Iris pigment epithelial cell (primary cell): Measurements from ENCODE around the gene SF3B6.
A peak's percentile ranks its signal among the peaks of the same experiment; 100 is the strongest.
"Not testable (repeated sequence)": the region's sequence is repeated elsewhere in the genome, so short reads cannot be mapped to it uniquely, and the experiment has no call there.

Source experiments
- DNase-seq: peaks from one replicate; pipeline ENCODE4 v3.0.0-alpha.2; 2011; ENCODE audit warnings: low read depth

Gene SF3B6

GRCh38 chr2:24093270-24093669, 17.1 kb upstream of the SF3B6 start:
- not testable (repeated sequence) for DNase-seq

GRCh38 chr2:24088821-24089359, 12.8 kb upstream of the SF3B6 start:
- DNase-seq, result peak; percentile 20

- DNase-seq, result no peak
Observed at GRCh38 chr2:24087032-24087431, 10.9 kb upstream of the SF3B6 start.

DNA sequence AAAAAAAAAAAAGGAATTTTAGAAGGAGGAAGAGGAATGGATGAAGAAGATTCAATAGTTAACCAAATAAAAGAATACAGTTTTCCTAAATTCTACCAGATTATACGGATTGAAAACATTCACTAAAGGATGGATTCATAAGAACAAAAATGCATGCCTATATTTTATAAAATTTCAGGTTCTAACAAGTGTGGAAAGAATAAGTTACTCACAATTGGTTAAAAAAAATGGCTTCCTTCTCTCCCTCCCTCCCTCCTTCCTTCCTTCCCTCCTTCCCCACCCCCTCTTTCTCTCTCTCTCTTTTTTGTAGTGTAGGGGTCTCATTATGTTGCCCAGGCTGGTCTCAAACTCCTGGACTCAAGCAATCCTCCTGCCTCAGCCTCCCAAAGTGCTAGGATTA, 10.1 kb upstream of the SF3B6 start:
- DNase-seq, result no peak

- peak; percentile 53 for DNase-seq
Observed at GRCh38 chr2:24085200-24085489, 9.0 kb upstream of the SF3B6 start.

DNA sequence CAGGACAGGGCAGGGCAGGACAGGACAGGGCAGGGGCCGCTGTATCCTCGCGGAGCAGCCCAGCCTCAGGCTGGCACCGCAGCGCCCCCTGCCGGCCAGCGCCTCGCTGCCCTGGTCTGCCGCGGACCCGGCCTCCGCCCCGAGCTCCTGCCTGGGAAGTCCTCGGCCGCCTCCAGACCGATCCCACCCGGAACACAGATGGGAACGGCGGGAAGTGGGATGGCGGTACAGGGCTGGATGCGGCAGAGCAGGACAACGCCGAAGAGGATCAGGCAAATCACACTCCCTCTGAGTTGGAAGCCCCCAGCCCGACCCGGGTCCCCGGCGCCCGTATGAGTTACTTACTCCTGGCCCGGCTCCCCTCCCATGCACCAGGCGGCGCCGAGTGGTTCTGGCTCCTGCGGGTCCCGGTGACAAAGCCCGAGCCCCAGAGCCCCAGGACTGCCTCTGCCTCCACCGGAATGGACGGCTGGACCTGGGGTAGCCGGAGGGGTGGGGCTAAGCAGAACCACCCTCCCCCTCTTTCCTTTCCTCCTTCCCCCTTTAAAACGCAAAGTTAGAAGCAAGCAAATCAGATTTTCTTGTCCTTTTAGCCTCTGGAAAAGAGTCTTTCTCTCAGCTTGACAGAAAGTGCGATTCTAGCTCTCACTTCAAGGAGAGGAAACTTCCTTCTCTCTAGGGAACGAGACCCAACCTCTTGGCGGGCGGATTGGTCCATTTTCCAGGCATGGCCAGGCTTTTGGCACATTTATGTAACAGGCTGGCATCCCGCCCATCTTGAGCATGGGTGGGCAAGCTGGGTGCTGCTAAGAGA, 8.5 kb upstream of the SF3B6 start, which contains the start of gene TP53I3:
Gene TP53I3, minus strand, starts transcription at position 449 of the 814 bp plus-strand sequence. CDS start 508 bp downstream, outside the sequence.
- peak; percentile 90 for DNase-seq

GRCh38 chr2:24083567-24084385, 7.7 kb upstream of the SF3B6 start:
- DNase-seq, result peak; percentile 79

- DNase-seq, result no peak
Observed at GRCh38 chr2:24082787-24083566, 6.9 kb upstream of the SF3B6 start.

- DNase-seq, result no peak
Observed at GRCh38 chr2:24080701-24081100, 4.6 kb upstream of the SF3B6 start.

DNA sequence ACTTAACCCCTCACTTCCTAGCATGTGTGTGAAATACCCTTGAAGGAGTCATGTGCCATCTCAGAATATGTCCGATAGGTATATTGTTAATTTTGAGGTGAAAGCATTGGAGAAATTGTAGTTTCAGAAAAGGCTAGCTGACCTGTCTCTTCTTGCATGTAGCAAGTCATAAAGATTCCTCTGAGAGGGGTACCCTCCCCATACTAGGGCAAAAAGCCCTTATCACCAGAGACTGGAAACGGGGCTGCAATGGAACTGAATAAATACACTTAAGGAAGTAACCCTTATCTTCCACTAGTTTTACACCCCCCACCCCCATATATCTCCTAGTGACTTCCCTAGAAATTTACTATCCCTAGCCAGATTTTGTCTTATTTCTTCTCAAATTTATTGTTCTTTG, 1.8 kb upstream of the SF3B6 start:
- DNase-seq, result no peak

- DNase-seq, result peak; percentile 20
Observed at GRCh38 chr2:24077535-24077877, 1.4 kb upstream of the SF3B6 start.

- DNase-seq, result no peak
Observed at GRCh38 chr2:24076849-24077534, 866 bp upstream of the SF3B6 start.

DNA sequence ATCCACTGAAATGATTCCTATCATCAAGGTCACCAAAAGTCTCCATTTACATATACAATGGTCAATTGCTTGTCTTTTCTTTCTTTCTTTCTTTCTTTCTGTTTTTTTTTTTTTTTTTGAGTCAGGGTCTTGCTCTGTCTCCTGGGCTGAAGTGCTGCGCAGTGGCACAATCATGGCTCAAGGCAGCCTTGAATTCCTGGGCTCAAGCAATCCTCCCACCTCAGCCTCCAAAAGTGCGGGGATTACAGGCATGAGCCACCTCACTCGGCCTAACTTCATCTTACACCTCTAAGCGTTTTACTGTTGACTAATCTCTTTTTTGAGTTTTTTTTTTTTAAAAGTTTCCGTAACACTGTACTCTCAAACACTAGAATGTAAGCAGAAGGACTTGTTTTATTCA, 867 bp downstream of the SF3B6 start:
- peak; percentile 8 for DNase-seq

DNA sequence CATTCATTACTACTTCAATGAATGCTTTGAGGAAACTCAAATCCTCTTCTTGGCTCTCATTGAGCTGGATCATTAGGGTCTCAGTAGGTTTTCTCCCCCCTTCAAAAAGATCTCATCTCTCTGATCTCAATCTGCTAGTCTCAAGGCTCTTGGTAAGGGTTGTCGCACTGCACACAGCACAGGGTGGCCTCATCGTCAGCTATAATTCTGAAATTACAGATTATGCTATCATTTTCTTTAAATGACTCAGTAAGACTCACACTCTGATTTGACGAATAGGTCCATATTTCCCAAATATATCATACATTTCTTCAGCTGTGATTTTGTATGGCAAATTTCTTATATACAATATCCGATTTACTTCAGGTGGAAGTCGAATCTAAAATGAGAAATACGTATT, 2.3 kb downstream of the SF3B6 start:
- no peak for DNase-seq

DNA sequence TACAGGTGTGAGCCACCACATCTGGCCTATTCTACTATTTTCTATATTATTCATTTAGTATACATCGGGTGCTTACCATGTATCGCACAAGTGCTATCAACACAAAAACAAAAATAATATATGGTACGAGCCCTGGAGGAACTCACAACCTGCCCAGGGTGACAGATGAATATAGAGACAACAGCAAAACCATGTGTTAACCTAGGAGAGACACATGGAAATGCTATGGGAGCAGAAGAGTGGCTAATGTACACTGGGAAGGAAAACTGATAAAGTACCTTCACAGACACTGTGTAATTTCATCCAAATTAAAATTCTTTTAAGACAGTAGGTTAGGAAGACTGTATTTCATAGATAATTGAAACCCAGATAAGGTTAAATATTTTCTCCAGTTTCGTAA, 3.9 kb downstream of the SF3B6 start:
- DNase-seq, result no peak

GRCh38 chr2:24065341-24065740, 10.8 kb downstream of the SF3B6 start:
- no peak for DNase-seq

- no peak for DNase-seq
Observed at GRCh38 chr2:24058564-24059271, 17.4 kb downstream of the SF3B6 start.

DNA sequence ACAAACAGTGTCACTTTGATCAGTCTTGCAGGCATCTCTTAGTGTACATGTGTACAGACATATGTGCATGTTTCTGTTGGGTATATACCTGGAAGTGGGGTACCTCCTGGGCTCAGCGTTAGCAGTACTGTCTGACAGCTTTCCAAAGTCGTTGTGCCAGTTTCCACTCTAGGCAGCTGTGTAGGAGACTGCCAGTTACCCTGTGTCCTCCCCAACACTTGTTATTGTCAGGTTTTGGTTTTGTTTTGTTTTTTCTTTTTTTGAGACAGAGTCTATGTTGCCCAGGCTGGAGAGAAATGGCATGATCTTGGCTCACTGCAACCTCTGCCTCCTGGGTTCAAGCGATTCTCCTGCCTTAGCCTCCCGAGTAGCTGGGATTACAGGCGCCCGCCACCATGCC, 20.4 kb downstream of the SF3B6 start:
- no peak for DNase-seq

- DNase-seq, result peak; percentile 9
Observed at GRCh38 chr2:24054366-24055010, 21.6 kb downstream of the SF3B6 start.

DNA sequence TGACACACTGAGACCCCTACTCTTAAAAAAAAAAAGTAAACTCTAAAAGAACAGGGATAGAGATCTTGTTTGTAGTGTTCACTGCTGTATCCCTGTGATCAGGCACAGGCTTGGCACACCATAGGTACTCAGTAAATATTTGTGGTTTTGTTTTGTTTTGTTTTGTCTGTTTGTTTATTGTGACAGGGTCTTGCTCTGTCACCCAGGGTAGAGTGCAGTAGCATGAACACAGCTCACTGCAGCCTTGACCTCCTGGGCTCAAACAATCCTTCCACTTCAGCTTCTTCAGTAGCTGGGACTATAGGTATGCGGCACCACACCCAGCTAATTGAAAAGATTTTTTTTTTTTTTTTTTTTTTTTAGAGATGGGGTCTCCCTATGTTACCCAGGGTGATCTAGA, 23.2 kb downstream of the SF3B6 start:
- DNase-seq, result no peak

DNA sequence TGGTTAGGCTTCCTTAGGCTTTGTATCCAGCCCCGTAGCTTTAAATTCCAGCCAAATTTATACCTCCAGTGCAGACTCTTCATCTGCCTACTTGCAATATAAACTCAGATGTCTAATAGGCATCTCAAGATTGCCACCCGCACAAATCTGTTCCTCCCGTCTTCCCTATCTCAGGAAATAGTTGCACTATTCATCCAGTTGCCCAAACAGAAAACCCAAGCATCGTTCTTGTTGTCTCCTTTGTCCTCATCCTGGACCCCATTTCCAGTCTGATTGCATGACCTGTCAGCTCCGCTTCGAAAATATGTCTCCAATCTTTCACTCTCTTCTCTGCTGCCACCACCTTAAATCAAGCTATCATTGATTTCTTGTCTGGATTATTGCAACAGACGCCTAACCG, 24.3 kb downstream of the SF3B6 start:
- DNase-seq, result no peak
